ENCODE measurements around the gene INPP5E. TPM values are rescaled to one million over a fixed set of nuclear protein-coding genes. Genes with fewer than 3 reads are reported as not detected.

INPP5E gene, protein sequence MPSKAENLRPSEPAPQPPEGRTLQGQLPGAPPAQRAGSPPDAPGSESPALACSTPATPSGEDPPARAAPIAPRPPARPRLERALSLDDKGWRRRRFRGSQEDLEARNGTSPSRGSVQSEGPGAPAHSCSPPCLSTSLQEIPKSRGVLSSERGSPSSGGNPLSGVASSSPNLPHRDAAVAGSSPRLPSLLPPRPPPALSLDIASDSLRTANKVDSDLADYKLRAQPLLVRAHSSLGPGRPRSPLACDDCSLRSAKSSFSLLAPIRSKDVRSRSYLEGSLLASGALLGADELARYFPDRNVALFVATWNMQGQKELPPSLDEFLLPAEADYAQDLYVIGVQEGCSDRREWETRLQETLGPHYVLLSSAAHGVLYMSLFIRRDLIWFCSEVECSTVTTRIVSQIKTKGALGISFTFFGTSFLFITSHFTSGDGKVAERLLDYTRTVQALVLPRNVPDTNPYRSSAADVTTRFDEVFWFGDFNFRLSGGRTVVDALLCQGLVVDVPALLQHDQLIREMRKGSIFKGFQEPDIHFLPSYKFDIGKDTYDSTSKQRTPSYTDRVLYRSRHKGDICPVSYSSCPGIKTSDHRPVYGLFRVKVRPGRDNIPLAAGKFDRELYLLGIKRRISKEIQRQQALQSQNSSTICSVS
- 4.9 and 6.5 TPM in 2 replicates for total RNA-seq

DNA sequence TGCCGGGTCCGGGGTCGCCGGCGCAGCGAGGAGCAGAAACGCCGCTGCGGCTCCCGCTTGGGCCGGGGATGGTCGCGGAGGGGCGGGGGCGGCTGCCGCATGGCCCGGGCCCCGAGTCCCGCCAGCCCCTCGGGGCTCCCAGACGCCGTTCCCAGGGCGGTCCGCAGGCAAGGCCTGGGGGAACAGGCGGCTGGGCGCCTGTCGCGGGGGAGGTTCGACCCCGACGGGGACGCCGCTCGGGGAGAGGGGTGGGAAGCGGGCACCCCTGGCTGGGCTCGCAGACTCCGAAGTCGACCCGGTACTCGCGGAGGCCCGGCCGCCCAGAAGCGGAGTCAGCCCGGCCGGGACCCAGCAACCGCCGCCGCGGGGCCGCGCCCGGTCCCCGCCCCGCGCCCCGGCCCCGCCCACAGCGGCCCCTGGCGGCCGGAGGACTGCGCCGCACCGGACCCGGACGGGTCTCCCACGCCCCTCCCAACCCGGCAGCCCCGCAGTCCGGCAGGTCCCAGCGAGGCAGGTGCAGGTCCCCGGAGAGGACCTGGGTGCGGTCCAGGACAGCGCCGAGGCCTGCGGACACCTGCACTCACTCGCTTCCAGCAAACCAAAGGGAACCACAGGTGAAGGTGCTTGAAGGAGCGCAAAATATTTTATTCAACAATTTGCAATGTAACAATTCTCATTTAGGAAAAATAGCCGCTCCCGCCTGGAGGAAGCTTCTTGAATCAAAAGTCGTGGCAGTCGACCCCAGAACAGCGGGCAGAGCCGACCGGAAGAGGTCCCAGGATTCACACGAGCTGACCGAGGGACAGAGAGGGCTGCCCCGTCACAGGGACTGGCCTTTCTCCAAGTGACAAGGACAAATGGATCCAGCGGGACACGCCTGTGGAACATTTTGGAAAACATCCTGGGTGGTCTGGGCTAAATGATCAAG lies at the start of gene INPP5E:
INPP5E (minus strand) TSS at position 365 of the 928 bp plus-strand sequence. CDS start 426 bp downstream, outside the sequence.

GRCh38 chr9:136482793-136483588 lies 43.3 kb upstream of the INPP5E start, which contains the start of gene SEC16A:
SEC16A (minus strand) TSS chr9:136483040; CDS start chr9:136477615, 5,425 bp downstream.

GRCh38 chr9:136410500-136411287 lies 29.0 kb downstream of the INPP5E start, which contains the start of the genes ENTR1 and PMPCA:
ENTR1 (minus strand) TSS chr9:136410614; CDS start chr9:136410397, 217 bp downstream.
PMPCA (plus strand) TSS chr9:136410658; CDS start chr9:136410669, 11 bp downstream.

DNA sequence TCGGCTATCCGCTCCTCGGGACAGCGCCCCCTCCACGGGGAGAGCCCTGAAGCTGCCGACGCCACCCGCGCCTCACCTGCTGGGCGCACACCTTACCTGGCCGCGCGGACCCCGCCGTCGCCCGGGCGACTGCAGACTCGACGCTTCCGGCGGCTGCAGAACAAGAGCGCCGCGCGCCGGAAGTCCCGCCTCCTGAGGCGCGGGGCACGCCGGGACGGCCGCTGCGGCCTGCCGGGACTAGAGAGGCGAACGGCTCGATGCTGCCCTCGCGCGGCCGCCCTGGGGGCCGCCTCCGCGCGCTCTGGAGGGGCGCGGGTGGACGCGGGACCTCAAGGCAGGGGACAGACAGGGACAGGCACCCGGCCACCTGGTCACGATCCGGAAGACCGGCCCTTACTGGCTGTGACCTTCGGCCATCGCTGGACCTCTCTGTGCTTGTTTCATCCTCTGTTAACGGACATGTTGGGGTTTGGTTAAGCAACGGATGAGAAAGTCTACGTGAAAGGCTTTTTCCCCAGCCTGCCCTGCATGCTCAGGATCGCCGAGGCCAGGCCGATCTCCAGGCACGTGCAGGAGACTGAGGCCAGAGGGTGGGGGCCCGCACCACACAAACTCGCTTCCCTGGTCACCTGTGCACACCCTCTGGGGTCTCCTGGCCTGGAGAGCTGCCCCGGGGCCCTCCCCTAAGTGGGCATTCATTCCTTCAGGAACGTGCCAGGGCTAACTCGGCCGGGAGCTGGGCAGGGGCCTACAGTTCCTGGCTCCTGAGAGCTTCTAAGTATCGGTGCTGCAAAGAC lies 39.4 kb downstream of the INPP5E start, which contains the start of gene SNAPC4:
SNAPC4 (minus strand) TSS at position 133 of the 797 bp plus-strand sequence. CDS start 1,742 bp downstream, outside the sequence.

Other genes starting within 250 kb of the INPP5E start
- not detected in 2 replicates for gene LHX3, start 234.7 kb downstream of the INPP5E start, total RNA-seq
- gene QSOX2, start 194.0 kb downstream of the INPP5E start, total RNA-seq: 9.4 and 14.5 TPM in 2 replicates
- not detected in 2 replicates for gene CCDC187, start 135.8 kb downstream of the INPP5E start, total RNA-seq
- gene GPSM1, start 112.3 kb downstream of the INPP5E start, total RNA-seq: 24.7 and 34.4 TPM in 2 replicates
- gene DNLZ, start 76.1 kb downstream of the INPP5E start, total RNA-seq: 9.3 and 19.3 TPM in 2 replicates
- gene CARD9, start 66.2 kb downstream of the INPP5E start, total RNA-seq: 0.27 and 0.28 TPM in 2 replicates
- 8.4 and 8.7 TPM in 2 replicates for gene SNAPC4, start 39.7 kb downstream of the INPP5E start, total RNA-seq
- 30.4 and 31.4 TPM in 2 replicates for gene ENTR1, start 29.2 kb downstream of the INPP5E start, total RNA-seq
- gene PMPCA, start 29.2 kb downstream of the INPP5E start, total RNA-seq: 42.4 and 47.2 TPM in 2 replicates
- 17.7 and 24.4 TPM in 2 replicates for gene SEC16A, start 43.2 kb upstream of the INPP5E start, total RNA-seq
- gene NOTCH1, start 106.2 kb upstream of the INPP5E start, total RNA-seq: 109 and 129 TPM in 2 replicates
- 318 and 599 TPM in 2 replicates for gene EGFL7, start 223.1 kb upstream of the INPP5E start, total RNA-seq
- 31.4 and 36.0 TPM in 2 replicates for gene AGPAT2, start 247.6 kb upstream of the INPP5E start, total RNA-seq